MM.1S (cell line): ENCODE data around the gene KDM4C.

Source experiments
- DNase-seq: peaks from one replicate; pipeline ENCODE4 v3.0.0-alpha.2; 2015
- H2AFZ ChIP-seq: fragments of 300-600 bp; sonication (generic); 2 replicates; pipeline ENCODE4 v1.6.0; 2016; ENCODE audit warnings: antibody characterized with exemption, low read length
- H3F3A ChIP-seq: fragments of 300-600 bp; sonication (generic); 2 replicates; pipeline ENCODE4 v1.6.1; 2016; ENCODE audit warnings: mild to moderate bottlenecking, antibody characterized with exemption, low read length, moderate library complexity, mixed read lengths; ENCODE audit not compliant: insufficient read depth
- H3K27ac ChIP-seq: fragments of 300-600 bp; sonication (generic); 2 replicates; pipeline ENCODE4 v1.5.1; 2016; ENCODE audit warnings: mild to moderate bottlenecking, low read length
- H3K27me3 ChIP-seq: fragments of 300-600 bp; sonication (generic); replicated peaks from 2 replicates; pipeline ENCODE4 v1.6.0; 2016; ENCODE audit warnings: low read length; ENCODE audit not compliant: insufficient read depth
- H3K36me3 ChIP-seq: fragments of 300-600 bp; sonication (generic); replicated peaks from 2 replicates; pipeline ENCODE4 v1.6.1; 2016; ENCODE audit warnings: mild to moderate bottlenecking, low read length, mixed read lengths; ENCODE audit not compliant: insufficient read depth
- H3K4me1 ChIP-seq: fragments of 300-600 bp; sonication (generic); 2 replicates; pipeline ENCODE4 v1.6.1; 2016; ENCODE audit warnings: low read length, mixed read lengths
- H3K4me2 ChIP-seq: fragments of 300-600 bp; sonication (generic); 2 replicates; pipeline ENCODE4 v1.6.0; 2016; ENCODE audit warnings: low read depth, low read length
- H3K4me3 ChIP-seq: fragments of 300-600 bp; sonication (generic); 2 replicates; pipeline ENCODE4 v1.5.1; 2016; ENCODE audit warnings: low read length, mixed read lengths
- H3K79me2 ChIP-seq: fragments of 300-600 bp; sonication (generic); 2 replicates; pipeline ENCODE4 v1.6.1; 2016; ENCODE audit warnings: mixed run types, low read length, mixed read lengths
- H3K9ac ChIP-seq: fragments of 300-600 bp; sonication (generic); 2 replicates; pipeline ENCODE4 v1.6.1; 2016; ENCODE audit warnings: low read length, mixed read lengths
- H3K9me2 ChIP-seq: fragments of 300-600 bp; sonication (generic); replicated peaks from 2 replicates; pipeline ENCODE4 v1.6.1; 2016; ENCODE audit warnings: mild to moderate bottlenecking, low read length, mixed read lengths; ENCODE audit not compliant: insufficient read depth
- H3K9me3 ChIP-seq: fragments of 300-600 bp; sonication (generic); replicated peaks from 2 replicates; pipeline ENCODE4 v1.6.1; 2016; ENCODE audit warnings: mild to moderate bottlenecking, low read length, mixed read lengths; ENCODE audit not compliant: insufficient read depth
- H4K20me1 ChIP-seq: fragments of 300-600 bp; sonication (generic); 2 replicates; pipeline ENCODE4 v1.6.1; 2016; ENCODE audit warnings: mild to moderate bottlenecking, low read length, moderate library complexity, mixed read lengths; ENCODE audit not compliant: insufficient read depth
- CTCF ChIP-seq: fragments of 300-600 bp; sonication (generic); IDR thresholded peaks from 2 replicates; pipeline ENCODE4 v1.5.1; 2016; ENCODE audit warnings: antibody characterized with exemption, low read length, mixed read lengths
- EZH2 ChIP-seq: fragments of 300-600 bp; sonication (generic); optimal IDR thresholded peaks from 2 replicates; pipeline ENCODE3; 2017; ENCODE audit warnings: low read depth, mild to moderate bottlenecking, antibody characterized with exemption, low read length, mixed read lengths
- EZH2phosphoT487 ChIP-seq: fragments of 300-600 bp; sonication (generic); IDR thresholded peaks from 2 replicates; pipeline ENCODE4 v1.6.1; 2018; ENCODE audit warnings: antibody characterized with exemption, low read length

Gene KDM4C

GRCh38 chr9:7146582-7146981, 388.8 kb downstream of the KDM4C start:
- Histone ChIP-seq H3F3A (no peaks in the 10 kb centered on the region), H3K4me3 (no peak overlapping the region), H2AFZ (no peak overlapping the region), H3K9me3 (no peaks in the 10 kb centered on the region), H3K9me2 (no peaks in the 10 kb centered on the region), H3K79me2 (no peaks in the 10 kb centered on the region), H3K36me3 (no peaks in the 10 kb centered on the region), H3K9ac (no peak overlapping the region), H4K20me1 (no peaks in the 10 kb centered on the region), H3K27ac (no peak overlapping the region), H3K4me2 (no peak overlapping the region), H3K27me3 (no peaks in the 10 kb centered on the region), H3K4me1 (no peaks in the 10 kb centered on the region)
- DNase-seq = no peak
- TF ChIP-seq EZH2 = no peak
- TF ChIP-seq EZH2phosphoT487 = no peak
- no peak for TF ChIP-seq CTCF

- no peak overlapping the region for H3K4me3 ChIP-seq
Measured at GRCh38 chr9:7147121-7148090, 389.6 kb downstream of the KDM4C start.

GRCh38 chr9:7148243-7148765, 390.5 kb downstream of the KDM4C start:
- Histone ChIP-seq H3K9ac (no peak overlapping the region), H3K4me3 (no peak overlapping the region), H3K9me2 (no peaks in the 10 kb centered on the region), H3K4me1 (no peaks in the 10 kb centered on the region), H3K79me2 (no peaks in the 10 kb centered on the region), H3K27ac (no peak overlapping the region), H3K4me2 (no peak overlapping the region), H3K9me3 (no peaks in the 10 kb centered on the region), H4K20me1 (no peaks in the 10 kb centered on the region), H2AFZ (no peak overlapping the region), H3F3A (no peaks in the 10 kb centered on the region), H3K36me3 (no peaks in the 10 kb centered on the region), H3K27me3 (no peaks in the 10 kb centered on the region)
- no peak for DNase-seq
- TF ChIP-seq EZH2phosphoT487 (no peak), CTCF (no peak), EZH2 (no peak)

More at GRCh38 chr9:7147121-7148090, 389.6 kb downstream of the KDM4C start:
- Histone ChIP-seq H3K9ac (no peak overlapping the region), H4K20me1 (no peaks in the 10 kb centered on the region), H3K9me3 (no peaks in the 10 kb centered on the region), H3K9me2 (no peaks in the 10 kb centered on the region), H3K36me3 (no peaks in the 10 kb centered on the region), H3K4me1 (no peaks in the 10 kb centered on the region), H3K4me2 (no peak overlapping the region), H3F3A (no peaks in the 10 kb centered on the region), H3K27ac (no peak overlapping the region), H2AFZ (no peak overlapping the region), H3K79me2 (no peaks in the 10 kb centered on the region), H3K27me3 (no peaks in the 10 kb centered on the region)
- TF ChIP-seq CTCF (no peak), EZH2phosphoT487 (no peak), EZH2 (no peak)
- DNase-seq = no peak
